Measurements from ENCODE around the gene LIFR.

LIFR gene

DNA sequence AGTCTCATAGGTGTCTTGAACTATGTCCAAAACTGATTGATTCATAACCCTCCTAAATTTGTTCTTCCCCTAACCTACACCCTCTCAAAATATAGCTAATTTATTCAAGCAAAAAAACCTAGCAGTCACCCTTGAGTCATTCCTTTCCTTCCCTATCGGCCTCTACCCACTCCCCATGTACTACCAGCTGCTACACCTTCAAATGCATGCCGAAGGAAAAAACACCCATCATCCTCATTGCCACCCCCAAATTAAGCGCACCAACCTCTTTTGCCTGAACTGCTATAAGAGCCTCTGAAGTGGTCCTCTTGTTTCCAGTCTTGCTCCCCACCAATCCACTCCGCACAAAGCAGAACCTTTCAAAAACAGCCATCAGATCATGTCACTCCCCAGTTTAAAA is 12.6 kb downstream of the LIFR start:
- no peak for DNase-seq (ENCODE audit: low read depth in 2 of 2)
- TF ChIP-seq, protein P1, sequence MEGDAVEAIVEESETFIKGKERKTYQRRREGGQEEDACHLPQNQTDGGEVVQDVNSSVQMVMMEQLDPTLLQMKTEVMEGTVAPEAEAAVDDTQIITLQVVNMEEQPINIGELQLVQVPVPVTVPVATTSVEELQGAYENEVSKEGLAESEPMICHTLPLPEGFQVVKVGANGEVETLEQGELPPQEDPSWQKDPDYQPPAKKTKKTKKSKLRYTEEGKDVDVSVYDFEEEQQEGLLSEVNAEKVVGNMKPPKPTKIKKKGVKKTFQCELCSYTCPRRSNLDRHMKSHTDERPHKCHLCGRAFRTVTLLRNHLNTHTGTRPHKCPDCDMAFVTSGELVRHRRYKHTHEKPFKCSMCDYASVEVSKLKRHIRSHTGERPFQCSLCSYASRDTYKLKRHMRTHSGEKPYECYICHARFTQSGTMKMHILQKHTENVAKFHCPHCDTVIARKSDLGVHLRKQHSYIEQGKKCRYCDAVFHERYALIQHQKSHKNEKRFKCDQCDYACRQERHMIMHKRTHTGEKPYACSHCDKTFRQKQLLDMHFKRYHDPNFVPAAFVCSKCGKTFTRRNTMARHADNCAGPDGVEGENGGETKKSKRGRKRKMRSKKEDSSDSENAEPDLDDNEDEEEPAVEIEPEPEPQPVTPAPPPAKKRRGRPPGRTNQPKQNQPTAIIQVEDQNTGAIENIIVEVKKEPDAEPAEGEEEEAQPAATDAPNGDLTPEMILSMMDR (IDR thresholded peaks at IDR 0.05; ENCODE audit: low read depth, low read length): no peak

DNA sequence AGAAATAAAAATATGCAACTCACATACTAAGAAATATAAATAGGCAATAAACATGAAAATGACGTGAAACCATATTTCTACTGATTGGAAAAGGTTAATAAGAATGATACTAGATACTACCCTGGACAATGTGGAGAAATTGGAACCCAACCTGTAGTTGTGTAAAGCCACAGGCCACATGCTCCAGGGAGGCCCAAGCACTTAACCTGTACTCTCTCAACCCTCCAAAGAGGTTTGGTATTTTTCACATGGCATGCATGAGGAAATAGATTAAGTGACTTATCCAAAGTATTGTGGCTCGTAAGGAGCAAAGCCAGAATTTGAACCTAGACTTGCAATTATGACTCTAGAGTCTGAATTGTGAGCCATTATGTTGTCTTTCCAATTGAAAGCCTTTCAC is 13.4 kb downstream of the LIFR start:
- no peak overlapping the region for H3K4me3 ChIP-seq (replicated peaks in 1 of 2; ENCODE audit: low read depth in 2 of 2, low read length in 2 of 2)
- TF ChIP-seq, protein P1 (IDR thresholded peaks at IDR 0.05; ENCODE audit: low read depth, low read length): no peak
- no peak for DNase-seq (ENCODE audit: low read depth in 2 of 2)

More for the DNA sequence above, 12.6 kb downstream of the LIFR start:
- H3K4me3 ChIP-seq (replicated peaks in 1 of 2; ENCODE audit: low read depth in 2 of 2, low read length in 2 of 2): no peak overlapping the region

DNA sequence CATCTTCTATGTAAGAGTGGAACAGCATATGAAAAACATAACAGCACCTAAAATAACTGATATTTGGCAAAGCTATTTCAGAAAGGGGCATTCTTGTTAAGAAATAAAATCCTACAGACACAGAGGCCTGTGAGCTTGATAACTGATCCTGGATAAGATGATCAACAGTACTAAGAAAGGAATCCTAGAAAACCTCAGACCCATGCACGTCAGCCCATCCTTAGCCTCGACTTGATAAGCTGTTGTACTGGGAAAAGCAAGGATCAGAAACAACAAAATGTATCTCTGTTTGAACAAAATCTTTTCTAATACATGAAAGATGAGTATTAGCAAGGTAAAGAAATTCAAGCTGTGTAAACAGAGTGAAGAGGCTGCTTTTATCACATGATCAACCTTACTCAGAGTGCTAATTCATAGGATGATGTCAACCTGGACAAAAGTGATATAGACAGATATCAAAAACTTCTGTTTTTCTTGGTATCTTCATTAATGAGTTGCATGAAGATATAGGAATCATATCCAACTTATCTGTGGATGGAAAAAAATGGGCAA is 15.2 kb downstream of the LIFR start:
- TF ChIP-seq, protein P1 (IDR thresholded peaks at IDR 0.05; ENCODE audit: low read depth, low read length): no peak
- no peak for DNase-seq (ENCODE audit: low read depth in 2 of 2)
- no peak overlapping the region for H3K4me3 ChIP-seq (replicated peaks in 1 of 2; ENCODE audit: low read depth in 2 of 2, low read length in 2 of 2)

DNA sequence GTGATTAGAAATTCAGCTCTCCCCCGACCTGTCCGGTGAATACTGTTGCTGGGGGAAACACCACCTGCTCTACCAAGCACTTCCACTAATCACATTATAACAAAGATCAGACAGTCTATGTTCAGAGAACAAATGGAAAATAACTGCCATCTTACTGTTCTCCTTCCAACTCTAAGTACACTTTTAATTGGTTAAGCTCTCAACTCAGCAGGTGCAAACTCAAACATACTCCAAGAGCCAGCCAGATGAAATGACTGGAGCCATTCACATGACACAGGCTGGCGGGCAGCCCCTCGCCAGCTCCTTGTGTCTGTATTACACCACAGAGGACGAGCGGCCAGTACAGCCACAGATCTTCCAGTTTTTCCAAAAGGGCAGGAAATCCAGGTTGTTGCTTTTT is 16.1 kb downstream of the LIFR start:
- TF ChIP-seq, protein P1 (IDR thresholded peaks at IDR 0.05; ENCODE audit: low read depth, low read length): no peak
- no peak overlapping the region for H3K4me3 ChIP-seq (replicated peaks in 1 of 2; ENCODE audit: low read depth in 2 of 2, low read length in 2 of 2)
- DNase-seq (ENCODE audit: low read depth in 2 of 2): no peak

DNA sequence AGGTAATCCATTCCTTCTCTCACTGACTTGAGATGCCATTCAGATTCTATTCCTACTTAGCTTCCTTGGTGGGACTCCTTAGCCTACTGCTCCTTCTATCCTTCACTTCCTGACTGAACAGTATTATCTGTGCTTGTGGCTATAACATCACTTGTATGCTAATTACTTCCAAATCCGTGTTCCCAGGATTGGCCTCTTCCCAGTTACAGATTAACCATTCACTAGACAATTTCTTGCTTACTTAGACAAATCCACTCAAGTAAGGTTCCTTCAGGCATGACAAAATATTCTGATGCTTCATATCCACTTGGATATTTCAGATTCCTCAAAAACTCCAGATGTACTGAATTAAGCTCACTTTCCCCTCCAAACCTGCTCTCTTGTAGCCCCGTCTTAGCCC is 18.3 kb downstream of the LIFR start:
- no peak for DNase-seq (ENCODE audit: low read depth in 2 of 2)
- TF ChIP-seq, protein P1 (IDR thresholded peaks at IDR 0.05; ENCODE audit: low read depth, low read length): no peak
- H3K4me3 ChIP-seq (replicated peaks in 1 of 2; ENCODE audit: low read depth in 2 of 2, low read length in 2 of 2): no peak overlapping the region

DNA sequence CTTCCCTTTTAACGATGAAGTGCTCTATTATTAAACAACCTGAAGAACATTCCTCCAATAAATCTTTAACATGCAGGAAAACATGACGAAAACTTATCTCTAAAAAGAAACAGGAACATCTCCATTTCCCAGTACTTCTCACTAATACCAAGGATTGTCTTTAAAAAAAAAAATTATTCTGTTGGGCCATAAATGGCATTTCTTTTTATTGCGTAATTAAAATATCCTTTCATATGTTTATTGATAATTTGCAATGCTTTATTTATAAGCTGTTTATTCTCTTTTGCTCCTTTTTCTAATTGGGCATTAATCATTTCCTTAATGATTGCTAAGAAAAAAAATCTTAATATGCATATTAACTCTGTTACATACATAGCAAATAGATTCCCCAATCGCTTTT is 18.9 kb downstream of the LIFR start:
- no peak for DNase-seq (ENCODE audit: low read depth in 2 of 2)
- TF ChIP-seq, protein P1 (IDR thresholded peaks at IDR 0.05; ENCODE audit: low read depth, low read length): no peak
- no peak overlapping the region for H3K4me3 ChIP-seq (replicated peaks in 1 of 2; ENCODE audit: low read depth in 2 of 2, low read length in 2 of 2)

DNA sequence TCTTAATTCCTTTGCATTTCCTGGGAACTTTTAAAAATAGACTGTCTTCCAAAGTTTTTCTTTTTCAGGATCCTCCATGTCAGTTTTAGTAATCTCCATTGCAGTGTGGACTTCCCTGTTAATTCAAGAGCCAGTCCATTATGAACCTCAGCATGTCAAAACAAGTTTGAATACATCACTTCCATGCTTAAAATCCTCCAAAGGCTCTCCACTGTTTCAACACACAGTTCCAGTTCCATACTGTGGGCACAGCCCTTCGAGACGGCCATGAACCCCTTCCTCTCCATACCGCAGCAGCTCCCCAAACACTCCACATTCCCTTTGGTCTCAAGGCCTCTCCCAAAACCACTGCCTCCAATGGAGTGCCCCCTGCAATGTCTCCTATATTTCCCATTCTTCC is 19.5 kb downstream of the LIFR start:
- TF ChIP-seq, protein P1 (IDR thresholded peaks at IDR 0.05; ENCODE audit: low read depth, low read length): no peak
- DNase-seq (ENCODE audit: low read depth in 2 of 2): no peak
- no peak overlapping the region for H3K4me3 ChIP-seq (replicated peaks in 1 of 2; ENCODE audit: low read depth in 2 of 2, low read length in 2 of 2)

All from cardiac fibroblast (primary cell).